Activated T-cell treated with anti-CD3 and anti-CD28 coated beads, Interleukin-2, amount 50 U/mL, for 4 hours (primary cell): Measurements from ENCODE around the gene ATOX1. TPM values are rescaled to one million over a fixed set of nuclear protein-coding genes. Genes with fewer than 3 reads are reported as not detected.
"Not testable (repeated sequence)": the region's sequence is repeated elsewhere in the genome, so short reads cannot be mapped to it uniquely, and the experiment has no call there.

Experiments used
- ATAC-seq, 2 donors: fragments of 200-7000 bp; cut with Tn5 transposase; one replicate each; pipeline ENCODE4 v1.10.0; 2021
- DNase-seq: peaks from one replicate; pipeline ENCODE4 v3.0.0-alpha.2; 2020
- H3K27me3 Mint-ChIP-seq: one replicate; pipeline ENCODE4 v1.8.0; 2021; ENCODE audit warnings: low read depth, mixed read lengths
- H3K36me3 Mint-ChIP-seq: one replicate; pipeline ENCODE4 v1.8.0; 2022; ENCODE audit warnings: mixed read lengths; ENCODE audit not compliant: insufficient read depth
- H3K4me1 Mint-ChIP-seq: one replicate; pipeline ENCODE4 v1.8.0; 2021; ENCODE audit warnings: low read depth, mixed read lengths
- H3K4me3 Mint-ChIP-seq: one replicate; pipeline ENCODE4 v1.8.0; 2021; ENCODE audit warnings: mild to moderate bottlenecking, moderate library complexity, mixed read lengths
- H3K9me3 Mint-ChIP-seq: one replicate; pipeline ENCODE4 v1.8.0; 2021; ENCODE audit warnings: mixed read lengths
- total RNA-seq, 3 donors: library from RNA; stranded (reverse); gene quantifications; one replicate each; pipeline ENCODE4 v1.2.1, GENCODE V29; 2021

Gene ATOX1
- total RNA-seq, 3 donors from 2014 or later, result 89.0 to 94.3 (median 91.7) TPM

DNA sequence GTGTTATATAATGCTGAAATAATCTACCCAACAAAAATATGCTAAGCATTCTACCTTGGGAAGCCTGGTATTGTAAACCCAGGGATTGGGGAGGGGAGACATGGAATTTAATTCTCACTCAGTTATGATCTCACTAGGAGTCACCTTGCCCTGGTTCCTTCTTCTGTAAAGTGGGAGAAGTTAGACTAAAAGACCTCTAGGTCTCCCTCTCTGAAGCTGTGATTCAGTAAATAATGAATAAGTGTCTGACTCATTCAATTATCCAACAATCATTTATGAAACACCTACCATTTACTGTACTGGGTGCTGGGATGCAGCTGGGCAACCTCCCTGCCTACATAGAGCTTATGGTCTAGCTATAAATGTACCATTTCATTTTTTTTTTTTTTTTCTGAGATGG is 51.5 kb downstream of the ATOX1 start:
- no peaks in the 10 kb centered on the region for H3K36me3 Mint-ChIP-seq
- no peak for DNase-seq
- peaks cover 4% of the 10 kb centered on the region for H3K4me1 Mint-ChIP-seq
- peaks cover 3% of the 10 kb centered on the region for H3K9me3 Mint-ChIP-seq
- no peak overlapping the region for H3K4me3 Mint-ChIP-seq
- peaks cover 5% of the 10 kb centered on the region for H3K27me3 Mint-ChIP-seq
- ATAC-seq, result no peak

DNA sequence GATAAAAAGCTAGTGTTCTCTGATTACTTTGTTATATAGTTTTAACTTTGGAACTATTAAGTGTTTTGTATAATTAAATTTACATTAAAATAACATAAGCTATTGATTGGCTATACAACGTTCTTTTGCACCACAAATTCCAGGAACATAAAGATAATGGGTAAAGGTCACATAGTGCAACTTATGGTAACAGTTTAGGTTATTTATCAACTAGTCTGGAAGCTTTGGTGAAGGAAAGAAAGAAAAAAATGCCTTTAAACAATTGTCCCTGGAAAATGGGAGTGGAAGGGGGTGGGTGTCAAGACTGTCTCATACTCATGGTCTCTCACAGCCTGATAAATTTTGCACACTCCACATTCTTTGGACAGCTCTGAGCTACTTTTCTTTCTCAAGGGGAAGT is 54.7 kb downstream of the ATOX1 start:
- Mint-ChIP-seq H3K4me1 (no peaks in the 10 kb centered on the region), H3K9me3 (no peaks in the 10 kb centered on the region), H3K4me3 (no peak overlapping the region), H3K36me3 (no peaks in the 10 kb centered on the region), H3K27me3 (peaks cover 3% of the 10 kb centered on the region)
- ATAC-seq (no peak), DNase-seq (no peak)

DNA sequence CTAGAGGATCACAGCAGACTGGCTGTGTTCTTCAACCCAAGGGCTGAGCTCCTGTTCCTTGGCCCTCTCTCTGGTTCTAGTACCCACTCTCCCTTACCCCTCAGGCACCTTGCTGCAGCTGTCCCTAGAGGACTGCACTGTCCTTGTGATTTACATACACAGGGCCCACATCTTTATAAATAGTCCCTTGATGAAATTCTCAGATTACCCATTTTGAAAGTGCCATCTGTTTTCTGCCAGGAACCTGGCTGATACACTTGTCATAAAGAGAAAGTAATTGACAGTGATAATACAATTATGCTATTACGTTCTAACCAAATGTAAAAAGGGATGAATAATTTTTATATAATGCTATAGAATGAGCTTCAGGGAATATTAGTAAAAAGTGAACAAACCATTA is 55.2 kb downstream of the ATOX1 start:
- peaks cover 3% of the 10 kb centered on the region for H3K27me3 Mint-ChIP-seq
- H3K36me3 Mint-ChIP-seq, result no peaks in the 10 kb centered on the region
- no peaks in the 10 kb centered on the region for H3K9me3 Mint-ChIP-seq
- H3K4me3 Mint-ChIP-seq, result no peak overlapping the region
- H3K4me1 Mint-ChIP-seq, result no peaks in the 10 kb centered on the region
- DNase-seq, result no peak
- ATAC-seq, result no peak

DNA sequence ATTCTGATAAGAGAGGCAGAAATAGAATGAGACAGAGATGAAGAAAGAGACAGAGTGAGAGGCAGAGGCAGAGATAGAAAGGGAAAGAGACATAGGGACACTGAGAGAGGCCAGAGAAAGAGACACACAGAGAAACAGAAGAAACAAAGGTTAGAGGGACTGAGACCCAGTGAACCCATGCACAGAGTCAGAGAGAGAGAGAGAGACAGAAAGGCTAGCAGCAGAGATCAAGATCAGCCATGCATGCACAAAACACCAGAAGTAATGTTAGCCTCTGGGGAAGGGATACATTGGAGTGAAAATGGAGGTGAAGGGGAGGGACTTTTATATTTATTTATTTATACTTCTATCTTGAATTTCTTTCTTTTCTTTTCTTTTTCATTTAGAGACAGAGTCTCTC is 57.6 kb downstream of the ATOX1 start:
- H3K36me3 Mint-ChIP-seq, result no peaks in the 10 kb centered on the region
- H3K4me1 Mint-ChIP-seq, result no peaks in the 10 kb centered on the region
- peaks cover 3% of the 10 kb centered on the region for H3K27me3 Mint-ChIP-seq
- ATAC-seq (no peak), DNase-seq (no peak)
- no peak overlapping the region for H3K4me3 Mint-ChIP-seq
- H3K9me3 Mint-ChIP-seq, result no peaks in the 10 kb centered on the region

DNA sequence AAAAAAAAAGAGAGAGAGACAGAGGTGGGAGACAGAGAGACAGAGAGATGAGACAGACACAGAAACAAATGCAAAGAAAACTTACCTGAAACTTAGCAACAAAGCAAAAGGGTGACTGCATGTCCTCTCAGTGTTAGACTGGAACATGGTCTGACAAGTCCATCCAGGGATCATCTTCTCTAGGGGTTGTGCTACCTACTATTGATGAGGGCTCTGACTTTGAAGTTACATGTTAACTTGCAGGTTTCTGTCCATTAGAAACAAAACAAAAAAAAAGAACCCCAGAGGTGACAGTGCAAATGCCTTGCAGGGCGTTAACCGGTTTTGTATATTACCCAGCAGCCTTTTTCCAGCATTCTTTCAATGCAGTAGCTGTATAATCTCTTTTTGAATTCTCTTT is 58.1 kb downstream of the ATOX1 start:
- peaks cover 3% of the 10 kb centered on the region for H3K27me3 Mint-ChIP-seq
- no peaks in the 10 kb centered on the region for H3K4me1 Mint-ChIP-seq

DNA sequence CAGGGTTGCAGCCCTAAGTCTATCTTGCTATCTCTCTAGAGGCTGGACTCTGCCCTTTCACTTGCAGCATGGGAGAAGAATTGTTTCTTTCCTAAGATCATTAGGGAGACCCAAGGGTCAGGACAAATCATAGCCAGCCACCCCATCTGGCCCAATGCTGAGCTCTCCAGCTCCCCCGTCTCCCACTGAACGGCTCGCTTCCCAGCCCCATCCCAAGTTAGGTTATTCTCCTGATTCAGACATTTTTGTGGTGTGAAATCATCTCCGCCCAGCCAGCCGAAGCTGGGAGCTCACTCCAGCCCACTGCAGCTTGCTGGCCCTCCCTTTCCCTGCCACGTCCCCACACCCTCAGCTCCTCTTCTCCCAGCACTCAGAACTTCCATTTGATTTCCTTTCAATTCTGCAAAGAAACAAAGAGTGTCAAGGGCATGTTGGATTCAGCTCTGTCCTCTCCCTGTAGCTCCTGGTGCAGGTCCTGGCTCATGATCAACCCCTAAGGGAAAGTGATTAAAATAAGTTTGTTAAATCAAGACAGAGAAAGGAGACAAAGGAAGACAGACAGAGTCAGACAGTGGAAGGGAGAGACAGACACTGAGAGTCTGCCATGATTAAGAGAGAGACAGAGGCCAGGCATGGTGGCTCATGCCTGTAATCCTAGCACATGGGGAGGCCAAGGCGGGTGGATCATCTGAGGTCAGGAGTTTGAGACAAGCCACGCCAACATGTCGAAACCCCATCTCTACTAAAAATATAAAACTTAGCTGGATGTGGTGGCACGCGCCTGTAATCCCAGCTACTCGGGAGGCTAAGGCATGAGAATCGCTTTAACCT is 59.1 kb downstream of the ATOX1 start:
- Mint-ChIP-seq H3K36me3 (no peaks in the 10 kb centered on the region), H3K27me3 (peaks cover 3% of the 10 kb centered on the region), H3K4me1 (no peaks in the 10 kb centered on the region), H3K9me3 (no peaks in the 10 kb centered on the region), H3K4me3 (no peak overlapping the region)
- ATAC-seq (no peak), DNase-seq (no peak)

More for the DNA sequence above, 58.1 kb downstream of the ATOX1 start:
- no peak for DNase-seq
- Mint-ChIP-seq H3K4me3 (no peak overlapping the region), H3K36me3 (no peaks in the 10 kb centered on the region), H3K9me3 (no peaks in the 10 kb centered on the region)
- ATAC-seq, result no peak

DNA sequence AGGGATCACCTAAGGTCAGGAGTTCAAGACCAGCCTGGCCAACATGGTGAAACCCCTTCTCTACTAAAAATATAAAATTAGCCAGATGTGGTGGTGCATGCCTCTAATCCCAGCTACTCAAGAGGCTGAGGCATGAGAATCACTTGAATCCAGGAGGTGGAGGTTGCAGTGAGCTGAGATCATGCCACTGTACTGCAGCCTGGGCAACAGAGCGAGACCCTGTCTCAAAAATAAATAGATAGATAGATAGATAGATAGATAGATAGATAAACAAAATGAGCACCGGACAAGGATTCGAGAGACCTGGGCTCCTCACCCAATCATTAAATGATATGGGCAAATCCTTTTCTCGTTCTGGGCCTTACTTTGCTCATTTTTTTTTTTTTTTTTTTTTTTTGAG is 60.4 kb downstream of the ATOX1 start:
- not testable (repeated sequence) for DNase-seq, H3K36me3 Mint-ChIP-seq, ATAC-seq, H3K9me3 Mint-ChIP-seq, H3K4me3 Mint-ChIP-seq, H3K4me1 Mint-ChIP-seq
- peaks cover 10% of the 10 kb centered on the region for H3K27me3 Mint-ChIP-seq

DNA sequence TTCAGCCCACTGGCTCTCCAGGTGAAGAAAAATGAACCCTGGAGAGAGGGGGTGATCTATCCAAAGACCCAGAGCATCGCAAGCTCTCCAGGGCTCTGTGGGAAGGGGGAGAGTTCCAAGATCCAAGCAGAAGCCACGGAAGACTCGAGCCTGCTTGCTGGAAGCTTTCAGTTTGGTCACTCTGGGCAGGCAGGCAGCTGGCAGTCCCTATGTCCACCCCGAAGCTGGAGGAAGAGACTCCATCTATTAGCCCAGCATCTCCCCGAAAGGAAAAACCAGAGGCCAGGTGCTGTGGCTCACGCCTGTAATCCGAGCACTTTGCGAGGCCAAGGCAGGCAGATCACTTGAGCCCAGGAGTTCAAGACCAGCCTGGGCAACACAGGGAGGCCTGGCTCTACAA is 61.0 kb downstream of the ATOX1 start:
- DNase-seq (no peak), ATAC-seq (no peak)
- Mint-ChIP-seq H3K9me3 (no peaks in the 10 kb centered on the region), H3K27me3 (peaks cover 10% of the 10 kb centered on the region), H3K36me3 (no peaks in the 10 kb centered on the region), H3K4me1 (no peaks in the 10 kb centered on the region), H3K4me3 (no peak overlapping the region)

DNA sequence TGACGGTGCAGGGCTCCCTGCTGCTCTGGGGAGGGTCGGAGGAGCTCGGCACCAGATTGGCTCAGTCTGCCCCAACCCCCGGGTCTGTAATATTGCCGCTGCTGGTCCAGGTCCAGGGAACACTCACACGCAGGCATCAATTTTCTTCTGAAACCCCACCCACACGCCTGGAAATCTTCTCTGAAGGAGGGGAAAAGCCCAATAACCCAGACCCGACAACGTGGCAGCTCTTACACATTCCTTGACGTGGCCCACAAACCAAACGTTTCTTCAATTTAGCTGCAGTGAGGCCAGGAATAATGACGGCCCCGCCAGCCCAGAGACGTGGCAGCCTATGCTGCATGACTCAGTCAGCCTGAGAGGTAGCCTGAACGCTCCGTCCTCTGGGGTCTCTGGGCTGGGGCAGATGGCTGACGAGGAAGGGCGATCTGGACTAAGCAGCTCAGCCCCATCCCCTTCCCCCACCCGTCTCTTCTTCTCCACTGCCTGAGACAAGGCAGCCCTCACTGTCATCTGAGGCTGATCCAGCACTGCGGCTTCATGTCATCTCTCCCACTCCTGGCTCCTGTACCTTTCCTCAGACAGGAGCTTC is 61.9 kb downstream of the ATOX1 start:
- H3K9me3 Mint-ChIP-seq, result no peaks in the 10 kb centered on the region
- DNase-seq (no peak), ATAC-seq (no peak)
- H3K36me3 Mint-ChIP-seq, result no peaks in the 10 kb centered on the region
- H3K27me3 Mint-ChIP-seq, result peaks cover 10% of the 10 kb centered on the region
- H3K4me3 Mint-ChIP-seq, result no peak overlapping the region
- H3K4me1 Mint-ChIP-seq, result no peaks in the 10 kb centered on the region

DNA sequence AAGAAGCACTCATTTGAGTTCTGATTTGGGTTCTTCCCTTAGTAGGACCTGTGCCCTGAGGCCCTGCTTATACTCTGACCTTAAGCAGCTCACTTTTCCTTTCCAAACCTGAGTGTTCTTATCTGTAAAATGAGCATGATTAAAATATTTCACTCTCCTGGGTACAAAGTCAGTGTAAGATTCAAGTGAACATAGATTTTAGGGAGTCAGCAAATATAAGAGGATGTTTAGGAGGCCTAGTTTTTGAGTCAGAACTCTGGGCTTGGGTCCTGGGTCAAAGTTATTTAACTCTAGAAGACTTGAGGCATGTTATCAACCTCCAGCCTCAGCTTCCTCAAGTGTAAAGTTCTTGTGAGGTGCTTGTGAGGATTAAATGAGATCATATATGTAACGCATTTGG is 63.0 kb downstream of the ATOX1 start:
- H3K36me3 Mint-ChIP-seq, result no peaks in the 10 kb centered on the region
- H3K9me3 Mint-ChIP-seq, result no peaks in the 10 kb centered on the region
- no peak for DNase-seq
- H3K27me3 Mint-ChIP-seq, result peaks cover 10% of the 10 kb centered on the region
- H3K4me3 Mint-ChIP-seq, result no peak overlapping the region
- ATAC-seq, result no peak
- H3K4me1 Mint-ChIP-seq, result no peaks in the 10 kb centered on the region

DNA sequence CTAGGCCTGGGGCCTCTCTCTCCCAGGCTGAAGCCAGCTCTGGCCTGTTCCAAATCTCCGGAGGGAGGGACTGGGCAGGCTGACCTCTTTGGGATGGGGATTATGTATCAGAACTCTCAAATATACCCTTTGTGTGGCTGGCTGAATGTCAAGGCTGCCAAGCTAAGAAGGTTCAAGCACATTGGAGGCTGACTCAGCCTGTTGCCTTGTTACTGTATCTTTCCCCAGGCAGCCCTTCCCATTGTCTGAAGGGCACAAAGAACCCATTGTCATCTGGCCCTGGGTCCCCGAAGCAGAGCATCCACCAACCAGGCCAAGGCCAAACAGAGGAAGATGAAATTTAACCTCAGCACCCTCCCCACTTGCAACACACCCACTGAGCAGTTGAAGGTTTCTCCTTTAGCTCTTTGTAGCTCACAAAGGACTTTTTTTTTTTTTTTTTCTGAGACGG is 64.4 kb downstream of the ATOX1 start:
- Mint-ChIP-seq H3K9me3 (no peaks in the 10 kb centered on the region), H3K36me3 (no peaks in the 10 kb centered on the region), H3K4me3 (no peak overlapping the region), H3K27me3 (peaks cover 9% of the 10 kb centered on the region), H3K4me1 (no peaks in the 10 kb centered on the region)
- ATAC-seq (no peak), DNase-seq (no peak)

Other genes starting within 250 kb of the ATOX1 start
- gene FAT2, start 167.3 kb downstream of the ATOX1 start, total RNA-seq, result not detected
- gene SPARC, start 71.7 kb downstream of the ATOX1 start, total RNA-seq, result 1 to 10 TPM; 2.0 to 2.6 (median 2.3) TPM
- gene G3BP1, start 13.3 kb upstream of the ATOX1 start, total RNA-seq, result 100 to 1,000 TPM; 532 to 555 (median 540) TPM
- not detected for gene GLRA1, start 166.2 kb upstream of the ATOX1 start, total RNA-seq